SH-SY5Y (cell line): ENCODE measurements around the gene CD164L2.

Experiments used
- GATA2 ChIP-seq: IDR thresholded peaks from 2 replicates; pipeline ENCODE4 v1.6.1; 2011; ENCODE audit warnings: mild to moderate bottlenecking, low read depth, low read length
- GATA3 ChIP-seq: IDR thresholded peaks from 2 replicates; pipeline ENCODE4 v1.6.1; 2011; ENCODE audit warnings: low read depth, mild to moderate bottlenecking, low read length, moderate library complexity

DNA sequence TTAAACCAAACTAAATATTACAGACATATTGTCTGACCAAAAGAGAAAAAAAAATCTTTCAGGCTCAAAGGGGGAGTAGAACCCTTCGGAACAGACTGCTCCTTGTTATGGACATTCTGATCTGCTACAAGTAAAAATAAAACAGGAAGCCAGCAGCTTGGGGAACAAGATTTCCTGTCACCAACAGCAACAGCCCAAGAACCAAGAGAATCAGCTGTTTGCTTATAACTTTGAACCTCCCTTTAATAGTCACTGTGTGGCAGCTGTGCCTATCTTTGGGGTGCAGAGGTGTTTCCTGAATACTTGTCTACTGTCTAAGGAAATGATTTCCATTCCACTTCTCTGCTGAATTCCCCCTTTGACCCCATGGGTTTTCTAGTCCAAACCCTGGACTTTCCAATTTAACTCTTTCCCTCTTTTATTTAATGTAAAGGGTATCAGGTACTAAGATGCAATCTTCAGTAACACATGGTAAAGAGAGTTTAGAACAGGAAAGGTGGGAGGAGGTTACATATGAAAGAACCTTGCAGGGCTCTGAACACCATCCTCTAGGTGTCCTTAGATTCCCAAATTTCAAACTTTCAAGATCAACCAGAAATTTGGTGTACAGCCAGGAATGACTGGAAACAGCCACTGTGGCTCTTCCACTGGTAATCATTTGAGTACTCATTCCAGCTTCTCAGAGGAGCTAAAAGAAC lies 47.9 kb upstream of the CD164L2 start:
- TF ChIP-seq GATA3 (no peak), GATA2 (no peak)
